HFFc6 (cell line): ENCODE measurements around the gene PER1. TPM values are rescaled to one million over a fixed set of nuclear protein-coding genes. Genes with fewer than 3 reads are reported as not detected.

Experiments
- DNase-seq: peaks from one replicate; pipeline ENCODE4 v3.0.0-alpha.2; 2018
- H3K27ac Mint-ChIP-seq: 2 replicates; pipeline ENCODE4 v1.8.0; 2020; ENCODE audit warnings: mild to moderate bottlenecking, mixed read lengths
- H3K27me3 Mint-ChIP-seq: 2 replicates; pipeline ENCODE4 v1.8.0; 2021; ENCODE audit warnings: mild to moderate bottlenecking, moderate library complexity, mixed read lengths; ENCODE audit not compliant: insufficient read depth
- H3K36me3 Mint-ChIP-seq: 2 replicates; pipeline ENCODE4 v1.8.0; 2021; ENCODE audit warnings: low read depth, mixed read lengths
- H3K4me1 Mint-ChIP-seq: 2 replicates; pipeline ENCODE4 v1.8.0; 2020; ENCODE audit warnings: low read depth, mixed read lengths
- H3K4me3 Mint-ChIP-seq: 2 replicates; pipeline ENCODE4 v1.8.0; 2020; ENCODE audit warnings: mild to moderate bottlenecking, moderate library complexity, mixed read lengths
- H3K9me3 Mint-ChIP-seq: 2 replicates; pipeline ENCODE4 v1.8.0; 2020; ENCODE audit warnings: mild to moderate bottlenecking, mixed read lengths
- CTCF ChIP-seq: fragments of 200-600 bp; sonication (generic); IDR thresholded peaks from 2 replicates; pipeline ENCODE4 v1.5.0; 2021; ENCODE audit warnings: antibody characterized with exemption, mild to moderate bottlenecking
- total RNA-seq, 6 experiments: library from RNA; stranded (reverse); fragmentation: NEBNext Ultra II Directional; extraction: Animal tissue kit (Norgen Biotek cat#: 25700); gene quantifications; 2 replicates in 1 of 6; 3 replicates in 5 of 6; pipeline ENCODE4 v1.2.3, GENCODE V29; 2021

PER1 gene
- total RNA-seq, 6 experiments from 2014 or later: 18.9 to 31.8 (median 26.9) TPM

- peaks cover 53% of the 10 kb centered on the region for H3K4me1 Mint-ChIP-seq
- peak overlapping the region; percentile 88 for H3K4me3 Mint-ChIP-seq
- H3K27ac Mint-ChIP-seq: peak overlapping the region; percentile 35
- no peak for TF ChIP-seq CTCF
- no peak for DNase-seq
- H3K9me3 Mint-ChIP-seq: no peaks in the 10 kb centered on the region
- H3K36me3 Mint-ChIP-seq: no peaks in the 10 kb centered on the region
- H3K27me3 Mint-ChIP-seq: peaks cover 2% of the 10 kb centered on the region
Measured at GRCh38 chr17:8125947-8126490, 26.2 kb downstream of the PER1 start.

GRCh38 chr17:8125154-8125946 lies 26.9 kb downstream of the PER1 start:
- Mint-ChIP-seq H3K4me3 (peak overlapping the region; percentile 88), H3K27ac (no peak overlapping the region; the same call in 1 of the 2 replicates), H3K4me1 (peaks cover 58% of the 10 kb centered on the region), H3K36me3 (no peaks in the 10 kb centered on the region), H3K27me3 (peaks cover 7% of the 10 kb centered on the region), H3K9me3 (peaks cover 5% of the 10 kb centered on the region; the same call in 1 of the 2 replicates)
- peak; percentile 57 for DNase-seq
- no peak for TF ChIP-seq CTCF

GRCh38 chr17:8124350-8125153 lies 27.7 kb downstream of the PER1 start:
- Mint-ChIP-seq H3K27me3 (peaks cover 12% of the 10 kb centered on the region), H3K9me3 (peaks cover 7% of the 10 kb centered on the region; the same call in 1 of the 2 replicates)

GRCh38 chr17:8123695-8124349 lies 28.4 kb downstream of the PER1 start, which contains the start of gene HES7:
Gene HES7 (minus strand): TSS chr17:8124106. CDS start chr17:8124084, 22 bp downstream.
- peaks cover 69% of the 10 kb centered on the region for H3K4me1 Mint-ChIP-seq
- H3K36me3 Mint-ChIP-seq: no peaks in the 10 kb centered on the region
- peak within 1 kb of the TSS; percentile 42 for H3K27ac Mint-ChIP-seq
- no peak for DNase-seq
- peaks cover 15% of the 10 kb centered on the region for H3K27me3 Mint-ChIP-seq
- peak within 1 kb of the TSS; percentile 88 for H3K4me3 Mint-ChIP-seq
- TF ChIP-seq CTCF: no peak
- peaks cover 7% of the 10 kb centered on the region; the same call in 1 of the 2 replicates for H3K9me3 Mint-ChIP-seq

More at GRCh38 chr17:8124350-8125153, 27.7 kb downstream of the PER1 start:
- Mint-ChIP-seq H3K4me1 (peaks cover 66% of the 10 kb centered on the region), H3K36me3 (no peaks in the 10 kb centered on the region), H3K4me3 (peak overlapping the region; percentile 88), H3K27ac (peak overlapping the region; percentile 8; the same call in 1 of the 2 replicates)
- no peak for TF ChIP-seq CTCF
- no peak for DNase-seq
